Activated T-cell treated with anti-CD3 and anti-CD28 coated beads for 4 hours (primary cell): Measurements from ENCODE around the gene ST8SIA6.
"Not testable (repeated sequence)": the region's sequence is repeated elsewhere in the genome, so short reads cannot be mapped to it uniquely, and the experiment has no call there.

Experiments
- DNase-seq: peaks from one replicate; pipeline ENCODE4 v3.0.0-alpha.2; 2020

The ST8SIA6 gene

GRCh38 chr10:17340144-17340829 lies 114.1 kb downstream of the ST8SIA6 start:
- DNase-seq: no peak

GRCh38 chr10:17335065-17335464 lies 119.3 kb downstream of the ST8SIA6 start:
- DNase-seq: no peak

DNA sequence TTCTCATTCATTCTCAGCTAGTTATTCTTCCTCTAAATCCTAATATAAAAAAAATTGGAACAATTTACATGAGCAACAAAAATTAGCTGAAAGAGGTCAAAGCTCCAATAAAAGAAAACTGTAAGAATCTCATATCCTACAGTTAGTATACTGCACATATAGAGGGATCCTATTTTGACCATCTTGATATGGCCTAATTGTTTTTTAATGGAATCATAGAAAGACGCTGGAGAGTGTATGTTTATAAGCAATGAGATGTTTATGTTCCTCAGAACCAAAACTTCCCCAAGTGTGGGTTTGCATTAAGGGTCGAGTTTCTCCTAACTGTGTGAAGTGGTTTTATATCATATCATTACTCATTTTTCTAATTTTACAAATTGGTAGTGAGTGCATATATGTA lies 123.9 kb downstream of the ST8SIA6 start:
- DNase-seq: no peak

DNA sequence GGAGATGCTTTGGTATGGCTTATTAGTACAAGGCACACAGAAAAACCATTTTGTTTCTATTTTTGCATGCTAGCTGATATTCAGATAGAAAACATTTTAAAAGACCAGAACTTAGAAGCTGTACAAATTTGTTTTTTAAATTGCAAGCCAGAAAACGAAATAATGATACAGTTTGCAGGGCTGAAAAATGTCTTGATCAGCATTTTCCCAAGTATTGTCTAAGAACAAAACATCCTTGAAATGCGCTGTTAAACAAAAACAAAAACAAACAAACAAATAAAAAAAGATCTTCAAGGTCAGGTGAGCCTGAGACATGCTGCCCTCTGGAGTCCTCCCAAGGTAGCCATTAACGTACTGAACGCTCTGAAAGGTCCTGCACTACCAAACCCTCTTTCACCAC lies 128.0 kb downstream of the ST8SIA6 start:
- no peak for DNase-seq

DNA sequence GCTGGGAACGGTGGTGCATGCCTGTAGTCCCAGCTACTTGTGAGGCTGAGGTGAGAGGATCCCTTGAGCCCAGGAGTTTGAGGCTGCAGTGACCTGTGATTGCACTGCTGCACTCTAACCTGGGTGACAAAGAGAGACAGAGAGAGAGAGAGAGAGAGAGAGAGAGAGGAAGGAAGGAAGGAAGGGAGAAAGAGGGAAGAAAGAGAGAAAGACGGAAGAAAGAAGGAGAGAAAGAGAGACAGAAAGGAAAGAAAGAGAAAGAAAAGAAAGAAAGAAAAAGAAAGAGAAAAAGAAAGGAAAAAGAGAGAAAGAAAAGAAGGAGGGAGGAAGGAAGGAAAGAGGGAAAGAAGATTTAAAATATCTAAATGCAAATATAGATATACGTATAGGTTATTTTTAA lies 132.4 kb downstream of the ST8SIA6 start:
- DNase-seq: not testable (repeated sequence)

- DNase-seq: no peak
These were observed 137.8 kb downstream of the ST8SIA6 start for GRCh38 chr10:17316488-17317170.

DNA sequence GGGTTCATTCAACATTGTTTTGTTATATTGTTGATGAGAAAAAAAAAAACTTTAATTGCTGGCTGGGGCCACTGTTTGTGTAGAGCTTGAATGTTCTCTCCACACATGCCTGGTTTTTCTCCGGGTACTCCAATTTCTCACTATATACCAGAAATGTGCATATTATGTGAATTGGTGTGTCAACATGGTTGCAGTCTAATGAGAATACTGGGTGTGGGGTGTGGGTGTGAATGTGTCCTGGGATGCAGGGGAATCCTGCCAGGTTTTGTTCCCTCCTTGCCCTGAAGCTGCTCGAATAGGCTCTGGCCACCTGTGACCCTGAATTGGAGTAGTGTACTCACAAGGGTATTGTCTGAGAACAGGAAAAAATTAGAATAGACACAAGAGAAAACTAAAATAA lies 145.0 kb downstream of the ST8SIA6 start:
- no peak for DNase-seq

DNA sequence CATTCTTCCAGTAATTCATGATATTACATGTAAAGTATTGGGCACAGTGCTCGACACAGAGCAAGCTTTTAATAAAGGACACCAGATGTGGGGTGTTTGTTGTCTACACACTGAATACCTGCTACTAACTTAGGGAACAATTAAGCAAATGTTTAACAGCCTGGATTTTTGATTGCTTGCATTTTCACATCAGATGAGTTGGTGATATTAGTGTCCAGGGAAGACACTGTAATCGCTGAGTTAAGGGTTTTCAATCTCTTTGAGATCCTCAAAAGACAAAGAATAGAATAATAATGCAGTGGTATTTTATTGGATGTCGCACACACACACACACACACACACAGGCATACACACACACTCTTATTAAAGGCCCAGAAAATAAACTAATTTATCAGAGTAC lies 147.3 kb downstream of the ST8SIA6 start:
- DNase-seq: no peak

DNA sequence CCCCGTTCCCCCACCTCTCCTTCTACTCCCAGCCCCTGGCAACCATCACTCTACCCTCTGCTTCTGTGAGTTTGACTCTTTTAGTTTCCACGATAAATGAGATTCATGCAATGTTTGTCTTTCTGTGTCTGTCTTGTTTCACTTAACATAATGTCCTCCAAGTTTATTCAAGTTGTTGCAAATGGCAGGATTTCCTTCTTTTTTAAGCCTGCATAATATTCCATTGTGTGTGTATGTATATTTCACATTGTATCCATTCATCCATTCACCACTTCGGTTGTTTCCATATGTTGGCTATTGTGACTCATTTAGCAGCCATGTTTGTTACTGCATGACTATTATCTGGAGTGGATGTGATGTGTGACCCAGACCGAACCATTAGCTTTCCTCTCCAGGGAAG lies 162.0 kb downstream of the ST8SIA6 start:
- DNase-seq: no peak

DNA sequence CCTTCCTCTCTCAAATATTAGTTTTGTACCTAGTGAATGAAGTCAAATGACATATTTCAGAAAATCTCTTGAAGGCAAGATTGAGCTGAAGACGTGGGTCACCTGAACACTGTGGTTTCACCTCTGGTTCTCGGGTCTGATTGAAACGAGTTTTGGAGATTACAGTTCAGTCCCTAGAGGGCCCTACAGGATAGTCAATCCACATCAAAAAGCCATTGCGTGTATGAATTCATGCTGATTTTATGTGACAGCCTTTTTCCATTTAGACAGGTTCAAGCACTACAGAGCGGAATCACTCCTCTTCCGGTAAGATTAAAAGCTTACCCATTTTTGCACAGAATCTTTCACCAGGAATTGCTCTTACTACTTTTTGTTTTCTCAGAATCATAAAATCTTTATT lies 164.2 kb downstream of the ST8SIA6 start:
- DNase-seq: no peak

GRCh38 chr10:17289763-17290162 lies 164.6 kb downstream of the ST8SIA6 start:
- DNase-seq: no peak

- DNase-seq: no peak
These were observed 167.5 kb downstream of the ST8SIA6 start for GRCh38 chr10:17286562-17287550.

DNA sequence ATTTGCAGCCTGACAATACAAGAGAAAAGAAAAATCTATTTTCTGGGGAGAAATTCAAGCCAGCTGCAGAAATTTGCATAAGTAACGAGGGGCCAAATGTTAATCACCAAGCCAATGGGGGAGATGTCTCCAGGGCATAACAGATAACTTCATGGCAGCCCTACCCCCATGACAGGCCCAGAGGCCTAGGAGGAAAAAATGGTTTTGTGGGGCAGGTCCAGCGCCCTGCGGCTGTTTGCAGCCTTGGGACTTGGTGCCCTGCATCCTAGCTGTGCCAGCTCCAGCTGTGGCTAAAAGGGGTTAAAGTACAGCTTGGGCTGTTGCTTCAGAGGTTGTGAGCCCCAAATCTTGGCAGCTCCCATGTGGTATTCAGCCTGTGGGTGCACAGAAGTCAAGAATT lies 172.1 kb downstream of the ST8SIA6 start:
- no peak for DNase-seq

DNA sequence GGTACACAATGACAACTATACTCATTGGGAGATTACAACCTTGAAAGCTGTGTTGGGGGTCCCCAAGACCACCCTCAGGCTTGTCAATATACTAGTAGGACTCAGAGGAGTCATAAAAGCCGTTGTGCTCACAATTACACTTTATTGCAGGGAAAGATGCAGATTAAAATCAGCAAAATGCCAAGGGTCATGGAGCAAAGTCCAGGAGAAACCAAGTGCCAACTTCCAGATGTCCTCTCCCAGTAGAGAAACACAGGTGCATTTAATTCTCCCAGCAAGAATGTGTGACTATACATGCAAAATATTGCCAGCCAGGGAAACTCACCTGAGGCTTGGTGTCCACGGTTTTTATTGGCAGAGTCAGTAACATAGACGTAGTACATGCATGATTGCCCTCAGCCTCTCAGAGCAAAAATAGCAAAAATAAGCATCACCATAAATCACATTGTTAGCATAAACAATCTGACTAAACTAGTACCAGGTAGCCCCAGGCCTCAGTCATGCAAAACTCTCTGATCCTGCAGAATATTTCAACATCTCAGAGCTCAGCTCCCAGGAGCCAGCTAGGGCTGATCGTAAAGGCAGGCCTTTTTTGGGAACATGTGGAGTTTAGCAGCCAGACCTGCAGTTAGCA lies 175.7 kb downstream of the ST8SIA6 start:
- no peak for DNase-seq

DNA sequence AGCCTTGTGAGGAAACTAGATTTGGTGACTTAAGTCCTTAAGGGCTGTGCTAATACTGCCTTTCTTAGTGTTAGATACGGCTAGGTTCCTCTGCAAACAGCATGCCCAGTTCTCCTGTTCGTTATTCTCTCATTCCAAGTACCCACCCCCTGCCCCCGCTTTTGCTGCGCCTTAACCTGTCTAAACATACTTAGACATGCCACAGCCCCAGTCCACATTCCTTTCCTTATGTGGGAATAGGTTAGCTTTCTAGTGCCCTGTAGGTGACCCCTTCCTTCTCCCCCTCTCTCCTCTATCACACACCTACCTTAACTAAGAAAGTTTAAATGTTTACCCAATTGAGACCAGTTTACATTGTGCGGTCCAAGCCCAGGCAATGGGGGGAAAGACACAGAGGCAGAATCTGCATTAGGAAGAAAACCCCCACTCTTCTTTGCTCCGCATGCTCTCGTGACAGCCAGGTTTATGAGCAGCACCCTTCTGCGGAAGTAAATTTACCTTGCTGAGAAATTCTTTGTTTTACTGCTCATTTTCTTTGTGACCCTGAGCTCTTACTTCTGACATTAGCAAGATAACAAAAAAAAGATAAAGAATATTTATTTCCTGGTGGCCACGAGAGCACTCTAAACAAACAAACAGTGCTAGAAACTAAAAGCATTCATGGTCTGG lies 177.5 kb downstream of the ST8SIA6 start:
- DNase-seq: no peak

- no peak for DNase-seq
These were observed 181.0 kb downstream of the ST8SIA6 start for GRCh38 chr10:17273403-17273802.

- DNase-seq: no peak
These were observed 181.7 kb downstream of the ST8SIA6 start for GRCh38 chr10:17272648-17273047.
